GM19463 (cell line): ENCODE results near the gene TMEM179.
"Not testable (repeated sequence)": the region's sequence is repeated elsewhere in the genome, so short reads cannot be mapped to it uniquely, and the experiment has no call there.

ENCODE experiments used
- ATAC-seq: cut with Tn5 transposase; IDR thresholded peaks from one replicate; pipeline ENCODE4 v1.9.1; 2021; ENCODE audit warnings: mild to moderate bottlenecking, moderate library complexity; ENCODE audit not compliant: unreplicated experiment

Gene TMEM179

DNA sequence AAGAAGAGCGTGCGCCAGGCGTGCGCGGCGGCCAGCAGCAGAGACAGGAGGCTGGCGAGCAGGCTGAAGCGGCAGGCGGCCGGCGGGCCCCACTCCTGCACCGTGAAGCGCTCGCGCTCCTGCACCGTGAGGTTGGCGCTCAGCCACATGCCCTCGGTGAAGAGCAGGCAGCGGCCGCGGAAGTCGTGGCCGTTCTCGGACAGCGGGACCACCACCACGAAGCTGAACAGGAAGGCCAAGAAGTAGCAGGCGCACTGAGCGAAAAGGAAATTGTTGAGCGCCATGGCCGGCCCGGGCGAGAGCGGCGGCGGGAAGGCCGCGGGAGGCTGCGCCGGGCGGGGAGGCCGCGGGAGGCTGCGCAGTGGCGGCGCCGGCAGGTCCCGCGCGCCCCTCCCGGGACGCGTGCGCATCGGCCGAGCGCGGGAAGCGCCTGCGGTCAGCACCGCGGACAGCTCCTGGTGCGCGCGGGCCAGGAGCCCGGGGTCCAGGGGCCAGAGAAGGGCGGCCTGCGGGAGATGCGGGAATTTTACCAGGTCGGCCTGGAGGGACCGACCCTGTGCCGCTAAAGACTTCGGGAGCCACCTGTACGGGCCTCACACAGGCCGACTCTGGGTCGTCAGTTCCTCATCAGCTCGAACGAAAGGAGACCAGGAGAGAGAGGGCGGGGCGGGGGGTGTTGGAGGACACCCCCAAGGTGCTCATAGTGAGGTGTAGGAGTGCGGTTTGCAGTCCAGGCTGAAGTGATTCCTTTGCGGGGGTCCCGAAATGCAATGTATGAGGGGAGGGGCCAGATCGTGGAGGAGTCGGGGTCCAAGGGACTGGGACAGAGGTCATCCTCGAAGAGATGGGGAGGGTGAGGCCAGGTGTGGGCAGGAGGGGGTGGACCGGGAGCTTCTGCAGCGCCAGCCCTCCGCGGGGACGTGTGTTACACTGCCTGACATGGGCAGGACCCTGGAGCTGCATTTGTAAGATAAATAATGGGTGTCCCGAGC lies at the start of gene TMEM179:
TSS of gene TMEM179 (minus strand) at position 315 of the 992 bp plus-strand sequence. CDS start at position 284, 31 bp downstream.
- no peak for ATAC-seq

GRCh38 chr14:104654119-104654518 lies 49.5 kb upstream of the TMEM179 start:
- ATAC-seq, result no peak

- ATAC-seq, result not testable (repeated sequence)
Observed at GRCh38 chr14:104653130-104653920, 48.8 kb upstream of the TMEM179 start.

- no peak for ATAC-seq
Observed at GRCh38 chr14:104652386-104652785, 47.8 kb upstream of the TMEM179 start.

- no peak for ATAC-seq
Observed at GRCh38 chr14:104651876-104652260, 47.3 kb upstream of the TMEM179 start.

GRCh38 chr14:104650981-104651875 lies 46.7 kb upstream of the TMEM179 start:
- ATAC-seq, result no peak

- no peak for ATAC-seq
Observed at GRCh38 chr14:104650057-104650980, 45.7 kb upstream of the TMEM179 start.

- no peak for ATAC-seq
Observed at GRCh38 chr14:104647467-104648043, 43.0 kb upstream of the TMEM179 start.

DNA sequence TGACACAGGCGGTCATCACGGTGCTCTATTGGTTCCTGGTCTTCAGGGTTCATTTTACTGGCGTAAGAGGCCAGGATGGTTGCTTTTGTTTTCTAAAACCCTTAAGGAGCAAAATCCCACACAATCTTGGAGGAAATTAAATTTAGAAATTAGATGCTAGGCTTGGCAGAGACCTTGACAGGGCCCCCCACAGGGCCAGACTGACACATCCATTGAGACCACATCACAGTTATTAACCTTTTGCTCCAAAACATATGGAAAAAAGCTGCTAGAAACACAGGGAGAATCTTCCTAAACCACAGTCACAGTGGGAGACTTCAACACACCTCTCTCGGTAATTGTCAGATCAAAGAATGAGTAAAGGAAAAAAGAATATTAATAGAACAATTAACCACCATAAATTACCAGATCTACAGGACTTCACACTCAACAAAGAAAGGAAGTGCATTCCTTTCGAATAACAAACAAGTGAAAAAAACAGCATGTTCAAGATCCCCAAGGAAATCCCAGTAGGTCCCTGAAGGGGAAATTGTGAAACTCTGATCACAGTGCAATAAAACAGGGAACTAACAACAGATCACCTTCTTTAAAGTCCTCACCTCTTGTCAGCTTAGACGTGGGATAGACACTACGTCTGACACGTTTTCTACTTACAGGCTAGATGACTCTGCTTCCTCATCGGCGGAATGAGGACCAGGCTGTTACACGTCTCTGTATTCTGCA lies 40.2 kb upstream of the TMEM179 start:
- ATAC-seq, result no peak

DNA sequence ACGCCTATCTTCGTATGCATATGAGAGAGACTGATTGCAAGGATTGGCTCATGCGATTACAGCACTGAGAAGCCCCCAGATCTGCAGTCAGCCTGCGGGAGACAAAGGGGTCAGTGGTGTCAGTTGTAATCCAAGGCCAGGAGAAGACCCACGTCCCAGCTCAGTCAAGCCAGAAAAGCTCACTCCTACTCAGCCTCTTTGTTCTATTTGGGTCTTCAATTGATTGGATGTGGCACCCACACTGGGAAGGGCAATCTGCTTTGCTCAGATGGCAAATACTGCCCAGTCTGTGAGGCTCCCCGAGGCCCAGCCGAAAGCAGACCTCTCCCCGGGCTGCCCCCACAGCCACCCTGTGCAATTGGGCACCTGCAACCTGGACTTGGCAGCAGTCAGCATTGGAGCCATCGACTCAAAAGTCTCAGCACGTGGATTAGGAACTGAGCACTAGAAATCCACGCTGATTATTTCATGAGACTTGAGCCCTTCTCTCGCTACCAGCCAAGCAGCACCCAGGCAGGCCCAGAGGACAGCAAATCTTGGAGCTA lies 39.6 kb upstream of the TMEM179 start:
- no peak for ATAC-seq

GRCh38 chr14:104643306-104643705 lies 38.7 kb upstream of the TMEM179 start:
- ATAC-seq, result no peak

DNA sequence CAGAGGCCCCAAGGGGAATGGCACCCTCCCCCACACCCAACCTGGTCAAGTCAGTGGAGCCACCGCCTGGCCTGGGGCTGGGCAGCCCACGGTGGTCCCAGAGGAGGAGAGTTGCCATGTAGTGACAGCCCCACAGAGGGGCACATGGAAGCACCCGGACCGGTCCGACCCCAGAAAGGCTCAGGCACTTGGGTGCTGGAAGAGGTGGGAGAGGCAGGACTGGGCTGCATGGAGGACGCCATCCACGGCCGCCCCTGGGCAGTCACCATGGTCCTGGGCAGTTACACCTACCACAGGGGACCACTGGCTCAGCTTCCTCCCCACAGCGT lies 37.9 kb upstream of the TMEM179 start:
- ATAC-seq, result no peak

DNA sequence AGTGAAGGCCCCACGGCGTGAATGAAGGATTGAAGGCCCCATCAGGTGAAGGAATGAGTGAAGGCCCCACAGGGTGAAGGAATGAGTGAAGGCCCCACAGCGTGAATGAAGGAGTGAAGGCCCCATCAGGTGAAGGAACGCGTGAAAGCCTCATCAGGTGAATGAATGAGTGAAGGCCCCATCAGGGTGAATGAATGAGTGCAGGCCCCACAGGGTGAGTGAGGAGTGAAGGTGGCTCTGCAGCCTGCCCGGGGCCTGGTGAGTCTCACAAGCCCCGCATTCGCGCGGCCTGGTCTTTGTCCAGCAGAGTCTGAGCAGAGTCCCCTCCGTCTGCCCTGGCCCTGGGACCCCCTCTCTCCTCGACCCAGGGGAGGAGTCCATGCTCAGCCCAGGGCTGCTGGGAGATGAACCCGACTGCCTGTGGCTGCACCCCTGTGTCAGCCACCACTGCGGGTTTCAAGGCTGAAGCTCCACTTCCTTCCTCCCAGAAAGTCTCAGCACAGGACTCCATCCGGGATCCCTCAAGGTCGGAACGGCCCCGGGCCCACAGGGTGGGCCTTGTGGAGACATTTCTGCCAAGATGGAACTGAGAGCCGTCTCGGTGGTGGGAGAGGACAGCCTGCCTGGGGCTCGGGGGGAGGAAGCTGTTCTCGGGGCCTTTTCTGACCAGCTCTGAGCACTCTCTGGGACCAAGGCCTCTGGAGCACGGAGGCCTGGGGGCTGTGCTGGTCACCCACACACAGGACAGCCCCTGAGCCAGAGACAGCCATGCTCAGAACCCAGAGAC lies 37.4 kb upstream of the TMEM179 start:
- no peak for ATAC-seq

DNA sequence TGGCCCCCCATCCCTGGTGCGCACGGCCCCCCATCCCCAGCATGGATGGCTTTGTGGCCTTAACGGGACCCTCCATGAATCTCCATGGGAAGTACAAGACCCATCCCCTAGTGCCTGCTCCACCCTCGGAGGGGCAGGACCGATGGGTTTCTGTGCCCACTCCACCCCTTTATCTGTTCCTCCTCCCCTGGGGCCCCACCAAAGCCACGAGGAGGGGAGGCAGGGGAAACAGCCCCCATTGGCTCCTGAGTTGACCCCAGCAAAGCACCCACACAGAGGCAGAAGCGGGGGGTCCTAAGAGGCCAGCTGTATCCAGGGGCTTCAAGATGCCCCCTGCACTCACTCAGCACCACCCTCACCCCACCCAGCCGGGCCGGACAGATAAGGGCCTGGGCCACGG lies 36.1 kb upstream of the TMEM179 start:
- ATAC-seq, result no peak

DNA sequence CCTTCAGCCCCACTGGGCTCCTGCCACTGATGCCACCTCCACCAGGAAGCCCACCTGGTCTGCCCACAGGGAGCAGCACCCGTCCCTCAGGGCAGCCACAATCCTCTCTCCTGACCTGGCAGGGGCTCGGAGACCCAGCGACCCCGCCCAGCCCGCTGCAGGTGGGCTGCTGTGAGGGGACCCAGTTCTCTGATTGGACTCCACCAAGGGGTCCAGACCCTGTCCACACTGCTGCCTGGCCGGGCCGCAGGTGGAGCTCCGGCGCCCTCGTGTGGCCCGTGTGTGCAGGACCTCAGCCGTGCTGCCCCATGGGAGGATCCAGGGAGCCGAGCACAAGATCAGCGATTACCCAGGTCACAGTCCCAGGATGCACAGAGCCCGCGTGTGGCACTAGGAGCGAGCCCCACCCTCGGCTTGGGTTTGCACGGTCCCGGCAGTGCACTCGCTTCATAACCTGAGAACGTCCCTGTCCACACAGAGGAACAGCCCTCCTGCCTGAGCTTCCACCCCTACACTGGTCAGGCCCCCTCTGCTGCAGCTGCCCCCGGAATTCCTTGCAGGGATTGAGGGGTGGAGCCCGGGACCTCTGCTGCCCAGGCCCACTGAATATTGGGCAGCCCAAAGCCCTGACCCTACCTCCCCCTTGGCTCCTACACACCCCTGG lies 35.4 kb upstream of the TMEM179 start:
- ATAC-seq, result no peak

GRCh38 chr14:104639471-104639870 lies 34.9 kb upstream of the TMEM179 start:
- no peak for ATAC-seq

DNA sequence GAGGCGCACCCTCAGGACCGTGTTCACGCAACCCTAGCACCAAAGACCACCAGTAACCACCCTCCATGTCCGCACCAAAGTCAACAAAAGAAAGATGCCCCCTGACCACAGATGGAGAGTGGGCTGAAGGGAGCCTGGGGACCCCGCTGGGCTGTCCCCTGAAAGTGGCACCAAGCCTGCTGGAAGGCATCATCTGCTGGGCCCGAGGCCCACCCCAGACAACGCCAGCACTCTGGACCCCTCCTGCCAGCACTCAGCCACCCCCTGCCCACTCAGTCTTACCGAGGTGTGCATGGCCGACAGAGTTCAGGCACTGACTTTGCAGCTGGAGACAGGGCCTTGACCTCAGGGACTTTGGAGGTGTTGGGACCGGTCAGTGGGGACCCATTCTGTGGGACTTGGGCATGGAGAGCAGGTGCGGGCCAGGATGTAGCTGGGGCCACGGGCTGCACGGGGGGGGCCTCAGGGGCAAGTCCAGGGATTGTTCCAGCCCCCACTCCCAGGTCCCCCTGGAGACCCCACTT lies 34.4 kb upstream of the TMEM179 start:
- no peak for ATAC-seq
